GM19397 (cell line): ENCODE measurements around the gene ANGEL2.

Experiments used
- ATAC-seq: cut with Tn5 transposase; IDR thresholded peaks from one replicate; pipeline ENCODE4 v1.9.1; 2021; ENCODE audit warnings: mild to moderate bottlenecking, moderate library complexity; ENCODE audit not compliant: unreplicated experiment

ANGEL2 gene

GRCh38 chr1:212954514-212954913 lies 61.2 kb downstream of the ANGEL2 start:
- no peak for ATAC-seq

GRCh38 chr1:212953321-212953720 lies 62.3 kb downstream of the ANGEL2 start:
- ATAC-seq, result no peak

DNA sequence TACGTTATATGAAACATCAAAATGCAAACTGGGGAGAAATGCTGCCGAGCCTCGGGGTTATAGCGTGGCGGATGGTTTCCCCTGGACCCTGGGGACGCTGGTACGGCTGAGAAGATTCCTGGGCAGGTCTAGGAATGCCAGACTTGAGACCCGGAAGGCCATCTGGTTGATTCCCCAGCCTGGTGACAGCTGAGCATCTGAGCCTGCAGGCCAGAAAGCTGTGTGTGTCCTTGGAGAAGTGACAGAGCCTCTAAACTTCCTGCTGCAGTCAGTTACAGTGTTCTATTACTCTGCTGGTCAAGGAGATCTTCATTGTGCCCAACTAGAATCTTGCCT lies 63.1 kb downstream of the ANGEL2 start:
- ATAC-seq, result no peak

GRCh38 chr1:212951947-212952640 lies 63.6 kb downstream of the ANGEL2 start:
- no peak for ATAC-seq

GRCh38 chr1:212951126-212951946 lies 64.3 kb downstream of the ANGEL2 start:
- no peak for ATAC-seq

- peak; percentile 96 for ATAC-seq
Observed at GRCh38 chr1:212950243-212951125, 65.2 kb downstream of the ANGEL2 start, which contains the start of gene VASH2. VASH2 (plus strand) TSS chr1:212950541; CDS start chr1:212951543, 1,002 bp downstream.

- ATAC-seq, result no peak
Observed at GRCh38 chr1:212949771-212950170, 65.9 kb downstream of the ANGEL2 start.

- ATAC-seq, result no peak
Observed at GRCh38 chr1:212946872-212947271, 68.8 kb downstream of the ANGEL2 start.

- ATAC-seq, result no peak
Observed at GRCh38 chr1:212945463-212946160, 70.1 kb downstream of the ANGEL2 start.

GRCh38 chr1:212945056-212945455 lies 70.6 kb downstream of the ANGEL2 start:
- no peak for ATAC-seq

- ATAC-seq, result no peak
Observed at GRCh38 chr1:212944229-212944901, 71.3 kb downstream of the ANGEL2 start.

DNA sequence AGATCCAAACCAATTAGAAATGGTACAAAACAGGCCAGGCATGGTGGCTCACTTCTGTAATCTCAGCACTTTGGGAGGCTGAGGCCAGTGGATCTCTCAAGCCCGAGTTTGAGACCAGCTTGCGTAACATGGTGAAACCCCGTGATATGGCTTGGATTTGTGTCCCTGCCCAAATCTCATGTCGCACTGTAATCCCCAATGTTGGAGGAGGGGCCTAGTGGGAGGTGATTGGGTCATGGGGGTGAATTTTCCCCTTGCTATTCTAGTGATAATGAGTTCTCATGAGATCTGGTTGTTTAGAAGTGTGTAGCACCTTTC lies 72.3 kb downstream of the ANGEL2 start:
- ATAC-seq, result no peak

DNA sequence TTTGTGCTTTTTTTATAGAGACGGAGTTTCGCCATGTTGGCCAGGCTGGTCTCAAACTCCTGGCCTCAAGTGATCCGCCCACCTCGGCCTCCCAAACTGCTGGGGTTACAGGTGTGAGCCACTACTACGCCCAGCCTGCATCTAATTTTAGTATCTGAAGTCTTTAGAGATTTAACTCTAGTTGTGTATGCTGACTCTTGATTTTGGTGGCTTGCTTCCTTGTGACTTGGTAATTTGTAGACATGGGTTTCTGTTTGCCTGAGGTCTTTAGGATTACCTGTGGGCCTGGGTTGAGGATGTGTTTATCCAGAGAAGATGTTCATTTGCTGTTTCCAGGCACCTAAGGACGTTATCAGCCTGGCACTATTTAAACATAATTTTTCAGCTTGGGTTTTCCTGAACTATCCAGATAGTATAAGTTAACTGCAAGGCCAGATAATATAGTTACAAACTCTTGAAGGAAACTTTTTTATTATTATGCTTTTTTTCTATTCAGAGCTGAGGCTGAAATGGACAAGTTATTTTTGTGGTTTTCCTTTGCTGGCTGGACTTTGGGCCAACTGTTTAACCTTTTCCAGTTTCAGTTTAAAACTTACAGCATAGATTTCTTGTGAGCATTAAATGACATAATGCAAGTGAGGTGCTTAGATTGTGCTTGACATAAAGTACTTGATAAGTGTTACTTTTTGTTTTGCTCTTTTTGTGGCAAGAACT lies 72.8 kb downstream of the ANGEL2 start:
- ATAC-seq, result no peak
